ENCODE results near the gene RBMY1A1. TPM values are rescaled to one million over a fixed set of nuclear protein-coding genes. Genes with fewer than 3 reads are reported as not detected.
"Not testable (repeated sequence)": the region's sequence is repeated elsewhere in the genome, so short reads cannot be mapped to it uniquely, and the experiment has no call there.

The RBMY1A1 gene
- total RNA-seq: not detected
- long read RNA-seq: 0 reads

DNA sequence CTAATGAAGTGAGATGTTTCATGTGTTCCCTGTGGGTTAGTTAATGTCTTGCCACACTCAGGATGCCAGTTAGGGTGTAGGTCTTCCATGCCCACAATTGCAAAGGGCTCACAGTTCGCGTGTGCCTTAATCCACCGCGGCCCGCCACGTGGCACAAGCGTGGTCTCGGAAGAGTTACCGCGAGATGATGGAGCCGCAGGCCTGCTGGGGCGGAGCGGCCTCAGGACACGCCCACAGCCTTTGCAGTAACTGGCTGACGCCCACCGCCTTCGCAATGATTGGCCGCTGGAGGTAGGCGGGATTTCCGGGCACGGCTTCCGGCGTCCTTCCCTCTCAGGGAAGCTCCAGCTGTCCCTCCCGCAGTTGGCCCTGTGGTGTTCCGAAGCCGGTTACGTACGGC lies at the start of gene RBMY1A1:
RBMY1A1 (plus strand) TSS at position 301 of the 400 bp plus-strand sequence. CDS start 2,013 bp downstream, outside the sequence.
- intact Hi-C loops (cut with DNase I); DNase-seq (ENCODE audit: low spot score): not testable (repeated sequence)

DNA sequence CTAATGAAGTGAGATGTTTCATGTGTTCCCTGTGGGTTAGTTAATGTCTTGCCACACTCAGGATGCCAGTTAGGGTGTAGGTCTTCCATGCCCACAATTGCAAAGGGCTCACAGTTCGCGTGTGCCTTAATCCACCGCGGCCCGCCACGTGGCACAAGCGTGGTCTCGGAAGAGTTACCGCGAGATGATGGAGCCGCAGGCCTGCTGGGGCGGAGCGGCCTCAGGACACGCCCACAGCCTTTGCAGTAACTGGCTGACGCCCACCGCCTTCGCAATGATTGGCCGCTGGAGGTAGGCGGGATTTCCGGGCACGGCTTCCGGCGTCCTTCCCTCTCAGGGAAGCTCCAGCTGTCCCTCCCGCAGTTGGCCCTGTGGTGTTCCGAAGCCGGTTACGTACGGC lies 23.6 kb upstream of the RBMY1A1 start, which contains the start of gene RBMY1B:
RBMY1B (plus strand) TSS at position 301 of the 400 bp plus-strand sequence. CDS start 2,013 bp downstream, outside the sequence.
- intact Hi-C loops (cut with DNase I); DNase-seq (ENCODE audit: low spot score): not testable (repeated sequence)

DNA sequence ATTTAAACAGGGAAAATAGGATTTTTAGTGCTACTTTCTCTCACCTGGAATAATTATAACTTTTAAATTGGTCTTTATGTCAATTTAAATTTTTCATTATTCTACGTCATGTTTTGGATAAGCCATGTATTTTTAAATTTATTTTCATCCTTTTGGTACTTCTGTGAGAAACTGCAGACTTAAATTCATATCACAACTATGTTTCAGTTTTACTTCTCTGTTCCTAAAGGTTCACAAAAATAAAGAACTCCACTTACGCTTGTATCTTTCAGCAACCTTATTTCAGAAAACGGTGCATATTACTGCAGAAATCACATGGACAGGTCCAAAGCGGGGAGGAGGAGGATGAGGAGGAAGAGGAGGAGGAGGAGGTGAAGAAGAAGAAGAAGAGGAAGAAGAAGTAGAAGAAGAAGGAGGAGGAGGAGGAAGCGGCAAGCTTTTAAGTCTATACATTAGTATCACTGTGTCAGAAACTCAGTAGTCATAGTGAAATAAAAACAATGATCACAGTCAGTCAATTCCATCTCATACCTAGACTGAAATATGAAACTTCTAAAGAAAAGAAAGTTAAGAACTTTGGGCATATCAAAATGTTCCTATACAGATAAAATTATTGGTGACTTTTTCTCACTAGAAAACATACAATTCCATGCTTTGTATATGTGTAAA lies 24.8 kb downstream of the RBMY1A1 start:
- intact Hi-C loops (cut with DNase I); DNase-seq (ENCODE audit: low spot score): not testable (repeated sequence)

DNA sequence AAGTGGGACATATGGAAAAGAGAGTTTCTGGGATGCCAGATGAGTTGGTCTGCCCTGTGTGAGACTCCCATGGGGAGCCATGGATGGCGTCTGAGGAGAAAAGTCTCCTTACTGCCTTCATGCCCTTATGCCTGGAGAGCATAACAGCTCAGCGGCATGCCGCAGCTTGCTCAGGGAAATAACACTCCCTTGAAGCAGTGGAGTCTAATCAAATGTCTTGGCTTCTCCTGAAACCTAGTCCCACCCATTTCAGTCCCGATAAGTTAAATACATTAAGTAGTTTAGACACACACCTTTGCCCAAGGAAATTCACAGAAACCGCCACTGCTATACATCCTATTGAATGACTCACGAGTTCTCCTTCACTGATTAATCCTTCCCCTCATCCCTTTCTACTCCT lies 50.8 kb downstream of the RBMY1A1 start:
- DNase-seq (ENCODE audit: low spot score): no peak
- intact Hi-C loops (cut with DNase I): no loop called here

DNA sequence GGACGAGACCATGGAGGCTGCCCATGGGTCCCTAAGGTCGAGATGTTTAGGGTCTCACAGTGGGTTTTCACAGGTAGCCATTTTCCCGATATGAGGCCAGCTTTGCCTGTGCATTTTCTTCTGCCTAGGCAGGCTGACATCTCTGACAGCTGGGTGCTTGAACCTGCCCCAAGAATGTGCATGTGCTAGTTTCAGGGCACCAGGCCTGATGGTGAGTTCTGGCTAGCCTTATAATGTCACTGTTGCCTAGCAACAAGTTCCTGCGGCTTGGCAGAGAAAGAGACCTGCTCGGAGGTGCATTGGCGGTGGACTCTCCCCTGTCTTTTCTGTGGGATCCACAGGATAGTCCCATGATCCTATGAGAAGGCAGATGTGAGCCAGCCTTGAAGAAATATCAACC lies 51.8 kb downstream of the RBMY1A1 start:
- DNase-seq (ENCODE audit: low spot score); intact Hi-C loops (cut with DNase I): not testable (repeated sequence)

DNA sequence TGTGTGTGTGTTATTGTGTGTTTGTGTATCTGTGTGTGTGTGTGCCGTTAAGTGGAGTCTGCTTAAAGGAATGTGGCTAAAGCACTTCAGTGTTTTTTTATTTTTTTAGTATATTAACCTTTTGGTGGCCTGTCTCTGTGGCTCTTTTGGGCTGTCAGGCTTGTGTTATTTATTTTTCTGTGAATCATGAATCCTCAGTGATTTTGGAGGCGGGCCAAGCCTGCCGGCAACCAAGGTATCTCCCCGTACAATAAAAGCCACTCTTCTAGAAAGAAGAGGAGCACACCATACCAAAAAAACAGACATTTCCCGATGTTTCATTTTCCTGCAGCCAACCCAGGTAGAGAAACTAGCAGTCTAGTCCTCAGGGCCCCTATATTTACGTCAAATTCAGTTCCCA lies 57.4 kb downstream of the RBMY1A1 start:
- DNase-seq (ENCODE audit: low spot score): no peak
- intact Hi-C loops (cut with DNase I): no loop called here

DNA sequence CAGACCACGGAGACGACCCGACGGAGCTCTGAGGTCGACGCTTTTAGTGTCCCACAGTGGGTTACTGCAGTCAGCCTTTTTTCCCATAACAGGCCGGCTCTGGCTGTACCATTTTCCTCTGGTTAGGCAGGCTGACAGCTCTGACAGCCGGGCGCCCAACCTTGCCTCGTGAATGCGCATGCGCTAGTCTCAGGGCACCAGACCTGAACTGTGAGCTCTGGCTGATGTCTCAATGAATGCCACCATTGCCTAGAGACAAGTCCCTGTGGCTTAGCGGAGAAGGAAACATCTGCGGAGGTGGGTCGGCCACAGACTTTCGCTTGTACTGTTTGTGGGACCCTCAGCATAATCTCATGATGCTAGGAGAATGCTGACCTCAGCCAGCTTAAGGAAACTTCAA lies 61.6 kb downstream of the RBMY1A1 start:
- intact Hi-C loops (cut with DNase I); DNase-seq (ENCODE audit: low spot score): not testable (repeated sequence)

Other genes starting within 250 kb of the RBMY1A1 start
- not detected for gene RBMY1B, start 23.5 kb upstream of the RBMY1A1 start, total RNA-seq